ENCODE results near the gene GAS2.

DNA sequence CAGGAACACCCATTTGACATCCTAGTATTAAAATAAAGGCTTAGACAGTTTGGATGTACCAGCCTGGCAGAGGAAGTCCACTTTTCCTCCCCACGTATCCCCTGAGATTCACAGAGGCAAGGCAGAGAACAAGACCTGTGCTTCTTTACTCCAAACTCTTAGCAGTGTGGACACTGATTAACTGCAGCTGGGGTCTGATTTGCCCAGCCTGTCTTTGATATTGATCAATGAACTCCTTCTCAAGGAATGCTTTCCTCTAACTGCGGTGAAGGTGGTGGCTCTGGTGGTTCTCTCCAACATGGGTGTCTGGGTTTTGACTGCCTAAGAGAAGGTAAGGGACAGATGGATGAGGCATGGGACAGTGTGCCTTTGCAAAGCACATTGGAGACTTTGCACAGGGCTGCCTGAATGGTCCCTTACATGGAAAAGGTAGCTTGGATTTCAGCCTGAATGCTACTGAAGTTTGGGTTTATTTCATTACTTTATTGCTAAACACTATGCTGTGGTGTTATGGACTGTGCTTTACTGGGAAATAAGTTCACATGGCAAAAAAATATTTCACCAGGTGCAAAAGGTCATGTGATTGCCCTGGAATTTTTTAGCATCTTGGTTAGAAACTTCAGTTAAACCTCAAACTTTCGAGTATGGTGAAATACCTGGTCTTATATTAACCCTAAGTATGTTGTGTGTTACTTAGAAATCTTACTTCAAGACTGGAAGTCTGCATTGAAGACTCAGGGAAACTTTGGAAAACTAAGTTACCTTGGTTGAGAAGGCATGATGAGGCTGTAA is 1.8 kb downstream of the GAS2 start:
- TF ChIP-seq, protein P1, sequence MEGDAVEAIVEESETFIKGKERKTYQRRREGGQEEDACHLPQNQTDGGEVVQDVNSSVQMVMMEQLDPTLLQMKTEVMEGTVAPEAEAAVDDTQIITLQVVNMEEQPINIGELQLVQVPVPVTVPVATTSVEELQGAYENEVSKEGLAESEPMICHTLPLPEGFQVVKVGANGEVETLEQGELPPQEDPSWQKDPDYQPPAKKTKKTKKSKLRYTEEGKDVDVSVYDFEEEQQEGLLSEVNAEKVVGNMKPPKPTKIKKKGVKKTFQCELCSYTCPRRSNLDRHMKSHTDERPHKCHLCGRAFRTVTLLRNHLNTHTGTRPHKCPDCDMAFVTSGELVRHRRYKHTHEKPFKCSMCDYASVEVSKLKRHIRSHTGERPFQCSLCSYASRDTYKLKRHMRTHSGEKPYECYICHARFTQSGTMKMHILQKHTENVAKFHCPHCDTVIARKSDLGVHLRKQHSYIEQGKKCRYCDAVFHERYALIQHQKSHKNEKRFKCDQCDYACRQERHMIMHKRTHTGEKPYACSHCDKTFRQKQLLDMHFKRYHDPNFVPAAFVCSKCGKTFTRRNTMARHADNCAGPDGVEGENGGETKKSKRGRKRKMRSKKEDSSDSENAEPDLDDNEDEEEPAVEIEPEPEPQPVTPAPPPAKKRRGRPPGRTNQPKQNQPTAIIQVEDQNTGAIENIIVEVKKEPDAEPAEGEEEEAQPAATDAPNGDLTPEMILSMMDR (IDR thresholded peaks at IDR 0.05 in 4 of 5, conservative IDR thresholded peaks at IDR 0.05 in 1 of 5), result no peak
- no peak for TF ChIP-seq POLR2A (IDR thresholded peaks at IDR 0.05)
